ENCODE results near the gene CPXM1. TPM values are rescaled to one million over a fixed set of nuclear protein-coding genes. Genes with fewer than 3 reads are reported as not detected.

The CPXM1 gene
- total and polyA plus RNA-seq, 9 of the 15 experiments (the other 6 are each of a cell fraction or from before 2014, with no cell fraction given): 0.04 to 1.1 (median 0.37) TPM; not detected in 2

- TF ChIP-seq CUX1 (CRISPR knock-in tag; IDR thresholded peaks at IDR 0.05) (no peak), BRD9 (IDR thresholded peaks at IDR 0.05; ENCODE audit: low read depth, partially characterized antibody) (no peak), BHLHE40 (IDR thresholded peaks at IDR 0.05; ENCODE audit: low read length) (no peak), REST (IDR thresholded peaks at IDR 0.05; ENCODE audit: borderline replicate concordance) (peak; percentile 31; the same call in 1 of the 2 replicates), REST (CRISPR knock-in tag; IDR thresholded peaks at IDR 0.05; ENCODE audit: low read depth) (no peak), FOSL1 (tag; conservative IDR thresholded peaks at IDR 0.05) (no peak), ZSCAN29 (IDR thresholded peaks at IDR 0.05) (no peak), NRF1 (conservative IDR thresholded peaks at IDR 0.05 in 1 of 2, IDR thresholded peaks at IDR 0.05 in 1 of 2) (peak in 1 of 2 experiments; percentile 25; a peak in 2 of 4 replicates), NR2F6 (CRISPR knock-in tag; IDR thresholded peaks at IDR 0.05) (no peak), PML (IDR thresholded peaks at IDR 0.05; ENCODE audit: low read length) (no peak), HOMEZ (CRISPR knock-in tag; IDR thresholded peaks at IDR 0.05) (no peak), RBM34 (IDR thresholded peaks at IDR 0.05; ENCODE audit: borderline replicate concordance, insufficient read depth, low read length) (no peak)
Observed at GRCh38 chr20:2752567-2753460, 47.6 kb downstream of the CPXM1 start (continued).

Measured in K562 (cell line).